Lower leg skin (tissue), 3 donors: Measurements from ENCODE around the gene PSKH1.

ENCODE experiments used
- CTCF ChIP-seq, 3 donors: fragments of 450-650 bp; IDR thresholded peaks; one replicate each; pipeline ENCODE4 v1.5.1; 2016; ENCODE audit warnings: antibody characterized with exemption in 3 of 3, mild to moderate bottlenecking in 3 of 3, moderate library complexity in 2 of 3
- POLR2A ChIP-seq, 2 donors: fragments of 450-650 bp; IDR thresholded peaks; one replicate each; pipeline ENCODE4 v1.6.1; 2016 to 2017; ENCODE audit warnings: antibody characterized with exemption in 2 of 2, mild to moderate bottlenecking in 1 of 2, moderate library complexity in 1 of 2

GRCh38 chr16:67843343-67843765, 49.7 kb upstream of the PSKH1 start:
- no peak for TF ChIP-seq POLR2A (IDR thresholded peaks at IDR 0.05)
- TF ChIP-seq CTCF (IDR thresholded peaks at IDR 0.05): no peak
